Right atrium auricular region (tissue), 2 donors: ENCODE measurements around the gene CCNY. TPM values are rescaled to one million over a fixed set of nuclear protein-coding genes. Genes with fewer than 3 reads are reported as not detected.

Experiments
- DNase-seq: peaks from one replicate; pipeline ENCODE4 v3.0.0-alpha.2; 2019; ENCODE audit warnings: low spot score
- H3K27ac ChIP-seq, 2 donors: fragments of 200-600 bp; sonication (generic); 1 replicate in 1 of 2; 2 replicates in 1 of 2; pipeline ENCODE4 v1.5.1; 2016 to 2019
- H3K27me3 ChIP-seq, 2 donors: fragments of 200-600 bp; sonication (generic); one replicate each; pipeline versions ENCODE4 v1.5.1 to v1.6.0; 2017 to 2019
- H3K36me3 ChIP-seq: fragments of 200-600 bp; sonication (generic); one replicate; pipeline ENCODE4 v1.5.1; 2016
- H3K4me1 ChIP-seq, 2 donors: fragments of 200-600 bp; sonication (generic); one replicate each; pipeline versions ENCODE4 v1.5.1 to v1.6.0; 2017 to 2019
- H3K4me3 ChIP-seq, 2 donors: fragments of 200-600 bp; sonication (generic); 1 replicate in 1 of 2; 2 replicates in 1 of 2; pipeline ENCODE4 v1.5.1; 2017 to 2019; ENCODE audit warnings: mild to moderate bottlenecking in 1 of 2, moderate library complexity in 1 of 2
- H3K9me3 ChIP-seq, 2 donors: fragments of 200-600 bp; sonication (generic); one replicate each; pipeline ENCODE4 v1.5.1; 2019
- total RNA-seq, 2 donors: library from RNA; depleted of rRNA; stranded (reverse); fragments of >200 nt; gene quantifications; one replicate each; pipeline ENCODE4 v1.1.0, GENCODE V29; 2016
- TF ChIP-seq, protein P1 (sequence below), 2 donors: fragments of 200-600 bp; sonication (generic); IDR thresholded peaks; one replicate each; pipeline ENCODE4 v1.5.1; 2019; ENCODE audit warnings: antibody characterized with exemption in 2 of 2

CCNY gene
- total RNA-seq, 2 donors from 2014 or later = 35.6 to 58.1 TPM

DNA sequence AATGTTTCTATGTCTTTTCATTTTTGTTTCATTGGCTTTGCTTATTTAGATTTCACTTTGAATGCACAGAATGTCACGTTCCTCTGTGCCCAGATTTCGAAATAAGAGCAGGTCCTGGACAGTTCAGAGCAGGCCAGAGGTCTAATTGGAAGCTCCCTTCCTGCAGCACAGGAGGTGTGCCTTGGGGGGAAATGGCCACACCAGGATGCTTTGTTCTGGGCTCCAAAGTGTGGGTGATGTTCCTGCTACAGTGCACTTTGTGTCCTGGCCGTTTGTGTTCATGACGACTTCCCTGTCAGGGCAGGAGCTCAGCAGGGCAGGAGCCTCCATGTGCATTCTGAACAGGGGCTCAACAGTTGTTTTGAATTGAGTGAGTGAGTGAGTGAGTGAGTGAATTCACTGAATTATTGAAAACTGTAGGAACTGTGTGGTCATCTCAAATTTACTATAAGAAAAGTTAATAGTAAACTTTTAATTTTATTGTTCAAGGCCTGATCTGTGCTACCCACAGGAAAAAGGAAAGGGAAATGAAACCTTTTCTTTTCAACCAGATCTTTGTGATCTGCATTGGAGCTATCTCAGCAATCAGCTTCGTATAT is 159.3 kb downstream of the CCNY start:
- TF ChIP-seq, protein P1, sequence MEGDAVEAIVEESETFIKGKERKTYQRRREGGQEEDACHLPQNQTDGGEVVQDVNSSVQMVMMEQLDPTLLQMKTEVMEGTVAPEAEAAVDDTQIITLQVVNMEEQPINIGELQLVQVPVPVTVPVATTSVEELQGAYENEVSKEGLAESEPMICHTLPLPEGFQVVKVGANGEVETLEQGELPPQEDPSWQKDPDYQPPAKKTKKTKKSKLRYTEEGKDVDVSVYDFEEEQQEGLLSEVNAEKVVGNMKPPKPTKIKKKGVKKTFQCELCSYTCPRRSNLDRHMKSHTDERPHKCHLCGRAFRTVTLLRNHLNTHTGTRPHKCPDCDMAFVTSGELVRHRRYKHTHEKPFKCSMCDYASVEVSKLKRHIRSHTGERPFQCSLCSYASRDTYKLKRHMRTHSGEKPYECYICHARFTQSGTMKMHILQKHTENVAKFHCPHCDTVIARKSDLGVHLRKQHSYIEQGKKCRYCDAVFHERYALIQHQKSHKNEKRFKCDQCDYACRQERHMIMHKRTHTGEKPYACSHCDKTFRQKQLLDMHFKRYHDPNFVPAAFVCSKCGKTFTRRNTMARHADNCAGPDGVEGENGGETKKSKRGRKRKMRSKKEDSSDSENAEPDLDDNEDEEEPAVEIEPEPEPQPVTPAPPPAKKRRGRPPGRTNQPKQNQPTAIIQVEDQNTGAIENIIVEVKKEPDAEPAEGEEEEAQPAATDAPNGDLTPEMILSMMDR (IDR thresholded peaks at IDR 0.05) = no peak

GRCh38 chr10:35497909-35498308 is 161.6 kb downstream of the CCNY start:
- Histone ChIP-seq H3K9me3 (no peaks in the 10 kb centered on the region), H3K4me3 (no peak overlapping the region), H3K27ac (no peak overlapping the region), H3K27me3 (no peaks in the 10 kb centered on the region), H3K36me3 (no peaks in the 10 kb centered on the region), H3K4me1 (peaks cover 0 to 38% of the 10 kb centered on the region in 2 donors)
- TF ChIP-seq, protein P1 (IDR thresholded peaks at IDR 0.05) = no peak
- DNase-seq = no peak

More for the DNA sequence above, 159.3 kb downstream of the CCNY start:
- peak overlapping the region in 1 of 2 donors; percentile 39 for H3K27ac ChIP-seq
- H3K36me3 ChIP-seq = no peaks in the 10 kb centered on the region
- H3K4me3 ChIP-seq = no peak overlapping the region
- no peaks in the 10 kb centered on the region for H3K27me3 ChIP-seq
- DNase-seq = no peak
- H3K4me1 ChIP-seq = peaks cover 0 to 45% of the 10 kb centered on the region in 2 donors
- H3K9me3 ChIP-seq = no peaks in the 10 kb centered on the region

GRCh38 chr10:35498693-35499092 is 162.4 kb downstream of the CCNY start:
- H3K27me3 ChIP-seq = no peaks in the 10 kb centered on the region
- no peak for DNase-seq
- H3K27ac ChIP-seq = no peak overlapping the region
- no peaks in the 10 kb centered on the region for H3K9me3 ChIP-seq
- no peak overlapping the region for H3K4me3 ChIP-seq
- no peaks in the 10 kb centered on the region for H3K36me3 ChIP-seq
- H3K4me1 ChIP-seq = peaks cover 0 to 37% of the 10 kb centered on the region in 2 donors
- TF ChIP-seq, protein P1 (IDR thresholded peaks at IDR 0.05) = no peak

GRCh38 chr10:35501923-35502322 is 165.6 kb downstream of the CCNY start:
- H3K27me3 ChIP-seq = no peaks in the 10 kb centered on the region
- TF ChIP-seq, protein P1 (IDR thresholded peaks at IDR 0.05) = no peak
- no peaks in the 10 kb centered on the region for H3K9me3 ChIP-seq
- H3K27ac ChIP-seq = no peak overlapping the region
- H3K36me3 ChIP-seq = no peaks in the 10 kb centered on the region
- DNase-seq = no peak
- peaks cover 0 to 13% of the 10 kb centered on the region in 2 donors for H3K4me1 ChIP-seq
- no peak overlapping the region for H3K4me3 ChIP-seq

DNA sequence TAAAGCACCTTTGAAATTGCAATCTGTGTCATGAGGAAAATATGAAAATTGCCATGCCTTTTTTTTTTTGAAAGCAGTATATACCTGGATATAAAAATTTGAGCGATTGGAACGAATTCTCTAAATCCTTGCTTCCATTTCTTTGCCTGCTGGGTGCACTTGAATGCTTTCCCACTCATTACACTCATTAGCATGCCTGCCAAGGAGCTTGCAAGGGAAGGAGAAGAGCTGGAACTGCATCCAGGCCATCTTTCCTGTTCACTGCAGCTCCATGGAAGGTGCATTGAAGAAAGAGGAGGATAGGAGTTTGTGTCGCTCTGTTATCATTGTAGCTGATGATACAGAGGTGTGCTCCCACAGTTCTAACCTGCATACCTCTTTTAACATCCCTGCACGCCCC is 166.4 kb downstream of the CCNY start:
- no peaks in the 10 kb centered on the region for H3K27me3 ChIP-seq
- H3K9me3 ChIP-seq = no peaks in the 10 kb centered on the region
- no peak overlapping the region for H3K27ac ChIP-seq
- H3K36me3 ChIP-seq = no peaks in the 10 kb centered on the region
- peaks cover 0 to 13% of the 10 kb centered on the region in 2 donors for H3K4me1 ChIP-seq
- H3K4me3 ChIP-seq = no peak overlapping the region
- TF ChIP-seq, protein P1 (IDR thresholded peaks at IDR 0.05) = no peak
- no peak for DNase-seq

DNA sequence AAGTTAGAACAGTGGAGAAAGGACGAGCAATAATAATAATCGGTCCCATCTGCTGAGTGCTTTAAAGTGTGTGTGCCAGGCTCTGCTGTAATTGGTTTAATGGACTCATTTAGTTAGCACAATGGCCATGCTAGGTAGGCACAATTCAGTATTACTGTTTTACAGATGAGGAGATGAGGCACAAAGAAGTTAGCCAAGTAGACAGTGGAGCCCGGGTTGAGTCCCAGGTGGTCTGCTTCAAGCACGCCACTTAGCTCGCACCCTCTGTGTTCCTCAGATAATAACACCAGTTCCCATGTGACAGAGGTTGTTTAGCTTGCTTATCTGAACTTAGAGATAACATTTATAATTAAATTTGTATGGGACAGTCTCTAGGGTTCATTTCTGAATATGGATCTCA is 167.3 kb downstream of the CCNY start:
- Histone ChIP-seq H3K9me3 (no peaks in the 10 kb centered on the region), H3K27ac (no peak overlapping the region), H3K36me3 (no peaks in the 10 kb centered on the region), H3K4me3 (no peak overlapping the region), H3K4me1 (peaks cover 0 to 13% of the 10 kb centered on the region in 2 donors), H3K27me3 (no peaks in the 10 kb centered on the region)
- DNase-seq = no peak
- TF ChIP-seq, protein P1 (IDR thresholded peaks at IDR 0.05) = no peak
